ENCODE results near the gene DRD4. TPM values are rescaled to one million over a fixed set of nuclear protein-coding genes. Genes with fewer than 3 reads are reported as not detected.
"Not testable (repeated sequence)": the region's sequence is repeated elsewhere in the genome, so short reads cannot be mapped to it uniquely, and the experiment has no call there.

DRD4 gene
- polyA plus RNA-seq, 10 donors: 0.23 to 0.90 (median 0.73) TPM

DNA sequence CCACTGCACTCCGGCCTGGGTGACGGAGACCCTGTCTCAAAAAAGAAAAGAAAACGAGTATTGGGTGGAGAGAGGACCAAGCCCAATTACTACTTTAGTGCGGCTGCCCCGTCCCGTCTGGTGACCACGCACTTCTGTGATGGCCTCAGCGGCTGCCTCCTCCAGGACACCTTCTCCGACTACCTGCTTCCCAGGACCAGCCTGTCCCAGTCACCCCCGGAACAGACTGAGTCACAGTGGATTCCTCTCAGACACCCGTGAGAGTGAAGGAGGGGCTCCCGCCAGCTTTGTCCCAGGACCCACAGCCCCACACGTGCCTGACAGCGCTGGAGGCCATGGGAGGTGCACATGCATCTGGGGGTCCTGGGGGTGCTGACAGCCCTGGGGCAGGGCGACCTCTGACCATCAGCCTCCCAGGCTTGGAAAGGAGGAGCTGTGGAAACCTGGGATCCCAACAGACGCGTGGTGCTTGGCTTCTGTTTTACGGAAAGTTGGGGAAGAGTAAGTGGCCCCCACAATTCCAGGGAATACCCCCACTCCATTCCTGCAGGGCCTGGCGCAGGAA is 4.8 kb downstream of the DRD4 start:
- no peak for DNase-seq

DNA sequence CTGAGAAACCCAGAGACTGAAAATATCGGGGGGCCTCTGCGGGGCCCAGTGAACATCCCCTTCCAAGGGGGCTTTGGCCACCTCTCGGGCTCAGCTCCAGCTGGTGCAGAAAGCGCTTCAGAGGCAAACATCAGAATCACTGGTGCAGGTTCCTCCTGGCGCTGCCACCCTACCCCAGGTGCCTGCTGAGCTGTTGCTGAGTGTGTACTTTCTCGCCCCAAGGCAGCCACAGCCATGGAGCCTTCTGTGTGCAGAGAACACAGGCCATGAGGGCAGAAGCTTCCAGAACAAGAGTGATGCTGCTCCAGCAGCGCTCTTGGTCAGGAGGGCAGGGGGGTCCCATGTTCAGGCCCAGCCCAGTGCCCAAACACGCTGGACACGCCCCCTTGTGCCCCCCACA is 6.3 kb downstream of the DRD4 start:
- no peak for DNase-seq

DNA sequence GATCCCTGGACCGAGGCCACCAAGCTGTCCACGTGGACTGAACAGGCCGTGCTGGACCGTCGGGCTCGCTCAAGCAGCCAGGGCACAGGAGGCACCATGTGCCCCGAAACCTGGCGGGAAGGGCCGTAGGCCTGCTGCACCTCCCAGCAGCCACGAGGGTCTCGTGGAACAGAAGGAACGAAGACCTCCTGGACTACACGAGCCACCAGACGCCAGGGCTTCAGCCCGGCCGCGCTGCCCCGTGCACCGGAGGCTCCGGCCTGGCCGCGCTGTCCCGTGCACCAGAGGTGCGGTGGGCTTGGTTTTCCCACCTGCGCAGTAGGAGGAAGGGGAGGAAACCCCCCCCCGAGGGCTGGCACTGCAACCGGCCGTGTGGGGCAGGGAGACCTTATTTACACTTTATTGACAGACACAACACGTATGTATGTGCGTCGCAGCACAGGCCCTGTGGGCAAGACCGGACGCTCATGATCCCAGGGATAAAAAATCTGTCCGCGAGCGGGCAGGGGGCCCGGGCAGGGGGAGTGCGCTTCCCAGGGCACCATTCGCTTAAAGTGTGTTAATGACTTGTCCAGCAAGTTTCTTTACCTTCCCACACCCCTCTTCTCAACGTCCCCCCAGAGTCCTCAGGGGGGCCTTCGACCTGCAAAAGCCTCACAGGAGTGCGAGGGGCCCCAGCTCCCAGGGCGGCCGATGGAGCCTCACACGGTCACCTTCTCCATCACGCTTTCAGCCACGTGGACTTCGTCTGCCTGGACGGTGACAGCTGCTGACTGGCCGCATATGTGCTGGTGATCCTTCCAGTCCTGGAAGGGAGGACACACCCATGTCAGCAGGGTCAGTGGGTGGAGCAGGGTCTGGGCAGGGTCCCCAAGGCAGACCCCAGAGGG is 7.0 kb downstream of the DRD4 start:
- DNase-seq: no peak

DNA sequence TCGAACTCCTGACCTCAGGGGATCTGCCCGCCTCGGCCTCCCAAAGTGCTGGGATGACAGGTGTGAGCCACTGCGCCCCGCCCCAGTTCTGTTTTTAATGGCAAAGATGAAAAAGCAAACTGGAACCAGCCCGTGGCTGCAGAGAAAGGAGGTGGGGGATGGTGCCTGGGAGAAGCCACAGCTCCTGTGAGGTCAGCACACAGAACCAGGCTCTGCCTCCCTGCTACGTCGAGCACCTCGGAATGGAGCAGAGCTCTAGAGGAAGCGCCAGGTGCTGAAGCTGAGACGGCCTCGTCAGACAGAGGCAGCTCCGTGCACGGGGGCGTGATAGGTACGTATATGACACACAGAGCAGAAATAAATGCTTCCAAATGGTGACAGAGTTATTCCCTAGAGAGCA is 8.5 kb downstream of the DRD4 start:
- no peak for DNase-seq

DNA sequence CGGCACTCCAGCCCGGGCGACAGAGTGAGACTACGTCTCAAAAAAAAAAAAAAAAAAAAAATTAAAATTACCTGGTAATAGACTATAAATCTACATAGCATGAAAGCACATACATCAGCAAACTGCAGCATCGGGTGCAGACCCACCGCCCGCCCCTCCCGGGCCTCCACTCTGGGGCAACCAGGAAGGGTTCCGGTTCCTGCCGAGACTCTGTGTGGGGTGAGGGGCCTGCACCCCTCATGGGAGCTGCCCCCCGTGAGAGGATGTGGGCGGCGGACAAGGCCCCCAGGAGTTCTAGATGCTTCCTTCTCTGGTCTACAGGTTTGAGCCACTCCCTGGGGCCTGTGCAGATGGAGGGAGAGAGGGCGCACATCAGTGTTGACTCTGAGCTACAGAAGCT is 9.1 kb downstream of the DRD4 start:
- no peak for DNase-seq

DNA sequence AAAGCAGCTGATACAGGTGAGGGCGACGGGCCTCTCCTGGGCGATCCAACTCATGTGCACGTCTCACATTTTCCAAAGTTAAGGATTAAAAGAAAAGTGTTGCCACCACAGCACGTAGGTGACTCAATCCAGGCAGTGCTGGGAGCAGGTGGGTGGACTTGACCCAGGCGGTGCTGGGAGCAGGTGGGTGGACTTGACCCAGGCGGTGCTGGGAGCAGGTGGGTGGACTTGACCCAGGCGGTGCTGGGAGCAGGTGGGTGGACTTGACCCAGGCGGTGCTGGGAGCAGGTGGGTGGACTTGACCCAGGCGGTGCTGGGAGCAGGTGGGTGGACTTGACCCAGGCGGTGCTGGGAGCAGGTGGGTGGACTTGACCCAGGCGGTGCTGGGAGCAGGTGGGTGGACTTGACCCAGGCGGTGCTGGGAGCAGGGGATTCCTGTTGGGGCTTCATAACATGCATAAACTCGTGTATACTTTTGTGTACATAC is 10.6 kb downstream of the DRD4 start:
- DNase-seq: not testable (repeated sequence)

DNA sequence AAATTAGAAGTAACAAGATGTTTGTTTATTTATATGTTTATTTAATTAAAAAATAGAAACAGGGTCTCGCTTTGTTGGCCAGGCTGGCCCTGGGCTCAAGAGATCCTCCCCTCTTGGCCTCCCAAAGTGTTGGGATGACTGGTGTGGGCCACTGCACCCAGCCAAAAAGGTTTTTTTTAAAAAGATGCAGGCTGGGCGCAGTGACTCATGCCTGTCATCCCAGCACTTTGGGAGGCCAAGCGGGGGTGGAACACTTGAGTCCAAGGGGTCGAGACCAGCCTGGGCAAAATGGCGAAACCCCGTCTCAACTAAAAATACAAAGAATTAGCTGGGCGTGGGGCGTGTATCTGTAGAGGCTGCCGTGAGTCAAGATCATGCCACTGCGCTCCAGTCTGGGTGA is 13.4 kb downstream of the DRD4 start:
- no peak for DNase-seq

DNA sequence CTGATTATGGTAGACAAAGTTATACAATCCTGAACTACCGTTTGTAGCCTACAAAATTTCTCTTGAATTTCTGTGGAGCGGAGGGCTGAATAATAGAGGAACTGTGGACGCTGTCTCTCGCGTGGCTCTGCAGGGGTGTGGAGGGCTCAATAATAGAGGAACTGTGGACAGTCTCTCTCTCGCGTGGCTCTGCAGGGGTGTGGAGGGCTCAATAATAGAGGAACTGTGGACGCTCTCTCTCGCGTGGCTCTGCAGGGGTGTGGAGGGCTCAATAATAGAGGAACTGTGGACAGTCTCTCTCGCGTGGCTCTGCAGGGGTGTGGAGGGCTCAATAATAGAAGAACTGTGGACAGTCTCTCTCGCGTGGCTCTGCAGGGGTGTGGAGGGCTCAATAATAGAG is 16.1 kb downstream of the DRD4 start:
- not testable (repeated sequence) for DNase-seq

DNA sequence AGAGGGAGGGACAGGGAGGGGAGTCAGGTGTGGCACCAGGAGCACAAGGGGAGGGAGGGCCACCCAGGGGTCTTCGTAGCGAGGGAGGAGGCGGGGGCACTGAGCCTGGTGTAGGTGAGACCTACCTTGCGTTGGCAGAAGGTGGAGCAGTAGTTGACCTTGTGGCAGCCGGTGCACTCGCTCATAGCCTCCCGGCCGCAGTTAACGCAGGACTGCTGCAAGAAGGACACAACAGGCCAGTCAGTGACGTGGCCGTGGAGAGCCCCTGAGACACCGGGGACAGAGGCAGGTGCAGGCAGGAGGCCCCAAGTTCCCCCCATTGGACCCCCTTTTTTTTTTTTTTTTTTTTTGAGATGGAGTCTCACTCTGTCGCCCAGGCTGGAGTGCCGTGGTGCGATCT is 16.8 kb downstream of the DRD4 start:
- no peak for DNase-seq

DNA sequence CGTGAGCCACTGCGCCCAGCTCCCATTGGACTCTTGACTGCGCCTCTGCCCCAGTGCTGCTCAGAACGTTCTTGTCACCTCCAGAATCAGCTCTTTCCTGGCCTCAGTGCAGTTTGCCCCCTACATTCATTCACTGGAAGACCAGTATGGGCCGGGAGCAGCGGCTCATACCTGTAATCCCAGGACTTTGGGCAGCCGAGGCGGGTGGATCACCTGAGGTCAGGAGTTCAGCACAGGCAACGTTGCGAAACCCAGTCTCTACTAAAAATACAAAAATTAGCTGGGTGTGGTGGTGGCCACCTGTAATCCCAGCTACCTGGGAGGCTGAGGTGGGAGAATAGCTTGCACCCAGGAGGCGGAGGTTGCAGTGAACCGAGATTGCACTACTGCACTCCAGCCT is 17.4 kb downstream of the DRD4 start:
- not testable (repeated sequence) for DNase-seq

DNA sequence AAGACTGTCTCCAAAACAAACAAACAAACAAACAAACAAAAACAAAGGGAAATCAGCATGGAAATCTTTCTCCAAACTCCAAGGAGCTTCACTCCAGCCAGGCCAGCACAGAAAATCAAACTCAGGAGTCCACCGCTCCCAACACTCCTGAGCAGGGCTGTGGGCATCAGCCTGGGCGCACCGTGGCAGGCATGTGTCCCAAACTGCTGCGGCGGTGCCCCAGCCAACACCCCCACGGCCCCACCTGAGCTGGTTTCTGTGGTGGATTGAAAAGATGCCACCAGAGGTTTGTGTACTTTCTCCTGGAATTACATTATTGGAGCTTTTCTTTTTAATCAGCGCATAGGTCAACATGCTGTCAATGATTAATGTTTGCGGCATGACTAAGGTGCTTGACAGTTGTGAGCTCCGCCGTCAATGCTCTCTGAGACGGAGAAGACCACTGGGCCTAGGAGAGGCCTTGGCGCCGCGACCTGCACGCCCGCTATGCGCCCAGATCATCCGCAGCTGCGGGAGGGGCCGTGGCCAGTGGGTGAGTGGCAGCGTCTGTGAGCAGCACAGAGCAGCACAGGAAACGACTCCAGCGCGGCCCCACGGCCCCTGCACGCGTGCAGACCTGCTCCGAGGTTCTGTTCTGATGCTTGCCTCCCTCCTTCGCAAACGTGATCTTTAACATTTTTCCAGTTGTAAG is 18.1 kb downstream of the DRD4 start:
- no peak for DNase-seq

DNA sequence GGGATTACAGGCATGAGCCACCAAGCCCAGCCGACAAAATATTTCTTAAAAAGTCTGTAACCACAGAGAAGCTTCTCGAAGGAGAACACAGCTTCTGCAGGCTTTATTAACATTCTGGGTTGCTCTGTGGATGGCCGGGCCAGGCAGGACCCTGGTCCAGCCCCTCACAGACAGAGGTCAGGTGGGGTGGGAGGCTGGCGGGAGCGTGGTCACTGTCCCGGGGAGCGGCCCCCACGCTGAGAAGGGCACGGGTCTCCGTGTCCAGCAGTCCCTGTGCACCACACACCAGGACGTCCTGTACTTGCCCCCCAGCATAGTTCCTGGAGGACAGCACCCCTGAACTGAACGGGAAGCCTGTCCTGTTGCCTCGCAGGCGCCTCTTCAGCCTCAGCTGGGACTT is 19.4 kb downstream of the DRD4 start:
- DNase-seq: no peak

DNA sequence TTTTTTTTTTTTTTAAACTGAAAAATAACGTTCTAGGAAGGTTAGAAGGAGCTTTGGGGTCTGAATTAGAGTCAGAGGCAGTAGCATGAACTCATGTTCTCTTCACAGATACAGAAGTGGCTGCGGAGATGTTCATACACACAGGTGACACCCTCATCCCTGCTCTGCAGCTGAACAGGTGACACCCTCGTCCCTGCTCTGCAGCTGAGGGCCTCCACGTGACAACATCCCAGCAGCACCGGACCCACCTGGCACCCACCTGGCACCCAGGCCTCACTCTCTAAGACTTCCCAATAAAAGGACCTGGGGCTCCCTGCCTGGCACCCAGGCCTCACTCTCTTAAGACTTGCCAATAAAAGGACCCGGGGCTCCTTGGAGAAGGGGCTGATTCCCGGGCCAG is 19.8 kb downstream of the DRD4 start:
- no peak for DNase-seq

DNA sequence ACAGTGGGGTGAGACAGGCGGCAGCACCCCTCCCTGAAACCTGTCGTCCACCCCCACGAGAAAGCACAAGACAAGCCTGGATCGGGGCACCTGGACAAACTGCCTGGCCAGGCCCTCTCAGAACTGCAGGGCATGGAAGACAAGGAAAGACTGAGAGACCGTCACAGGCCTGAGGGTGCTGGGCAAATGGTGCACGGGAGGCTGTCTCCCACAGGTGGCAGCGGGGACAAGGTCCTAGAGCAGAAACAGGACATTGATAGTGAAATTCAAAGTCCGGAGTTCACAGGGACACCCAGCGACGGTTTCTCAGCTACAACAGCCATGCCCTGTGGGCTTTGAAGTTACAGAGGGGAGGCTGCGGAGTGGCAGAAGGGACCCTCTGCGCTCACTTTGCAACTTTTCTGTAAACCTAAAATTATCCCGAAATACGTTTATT is 20.6 kb downstream of the DRD4 start:
- no peak for DNase-seq

DNA sequence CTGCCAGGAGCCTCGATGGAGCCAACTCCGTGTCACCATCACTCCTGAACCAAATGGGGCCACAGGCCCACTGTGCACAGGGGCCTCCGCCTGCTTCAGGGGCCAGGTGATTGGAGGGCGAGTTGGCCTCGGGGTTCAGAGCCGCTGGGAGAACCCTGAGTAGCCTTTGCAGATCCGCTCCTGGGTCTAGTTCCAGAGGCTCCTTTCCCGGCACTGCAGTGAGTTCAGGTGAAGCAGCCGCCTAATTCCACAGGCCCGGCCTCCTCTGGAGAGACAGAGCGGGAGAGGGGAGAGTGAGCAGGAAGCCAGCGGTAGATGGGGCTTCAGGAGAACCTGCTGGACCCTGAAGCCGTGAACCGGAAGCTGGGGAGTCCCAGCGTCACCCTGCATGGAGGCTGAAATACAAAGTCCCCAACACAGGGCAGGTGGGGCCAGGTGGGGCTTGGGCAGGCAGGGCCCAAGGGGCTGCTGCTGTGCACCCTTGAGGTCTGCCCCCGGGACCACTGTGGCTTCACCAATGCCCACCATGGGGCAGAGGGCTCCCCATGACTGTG is 22.5 kb downstream of the DRD4 start:
- no peak for DNase-seq

DNA sequence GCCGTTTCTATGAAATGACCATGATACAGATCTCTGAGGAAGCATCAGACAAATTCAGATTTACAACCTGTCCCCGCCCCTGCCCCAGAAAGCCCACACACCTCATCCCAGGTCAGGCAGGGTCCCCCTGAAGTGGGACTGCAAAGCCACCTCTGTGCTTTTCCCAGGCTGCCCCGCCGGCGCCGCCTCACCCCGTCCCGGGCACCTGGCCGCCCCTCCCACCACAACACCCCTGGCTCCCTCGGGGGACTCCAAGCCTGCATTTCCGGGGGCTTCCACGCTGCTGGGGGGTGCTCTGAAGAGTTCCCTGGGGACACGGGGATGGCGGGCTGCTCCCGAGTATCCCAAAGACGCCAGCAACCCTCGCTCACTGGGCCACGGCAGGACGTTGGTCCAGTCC is 23.2 kb downstream of the DRD4 start:
- no peak for DNase-seq

DNA sequence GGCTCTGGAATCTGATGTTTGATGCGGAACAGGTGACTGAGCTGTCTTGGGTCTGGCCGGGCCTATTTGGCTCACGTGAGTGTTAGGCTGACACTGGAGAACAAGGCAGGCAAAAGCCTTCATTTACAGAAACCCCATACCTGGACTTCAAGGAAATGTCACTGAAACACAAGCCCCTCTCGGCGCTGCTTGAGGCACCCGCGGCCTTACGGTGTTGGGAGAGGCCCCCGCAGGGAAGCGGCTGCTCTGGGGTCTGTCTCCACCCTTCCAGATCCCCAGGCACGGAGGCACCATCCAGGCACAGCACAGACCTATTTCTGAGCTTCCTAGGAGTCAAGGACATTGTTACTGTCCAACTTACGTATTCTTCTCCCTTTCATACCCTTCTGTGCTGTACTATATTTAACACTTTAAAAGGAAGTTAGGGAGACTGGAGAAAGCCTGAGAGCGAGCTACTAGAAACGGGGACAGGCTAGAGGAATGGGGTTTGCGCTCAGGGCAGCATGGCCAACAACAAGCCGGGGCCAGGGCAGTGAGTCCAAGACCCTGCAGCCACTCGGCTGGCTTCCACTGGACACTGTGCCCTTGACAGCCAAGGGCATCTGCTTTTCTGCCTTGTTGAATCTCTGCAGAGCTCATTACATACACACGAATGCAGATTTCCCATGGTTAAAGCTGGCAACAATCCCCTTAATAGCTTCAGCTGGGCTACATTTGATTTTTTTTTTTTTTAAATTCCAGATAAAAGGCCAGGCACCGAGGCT is 23.8 kb downstream of the DRD4 start:
- no peak for DNase-seq

DNA sequence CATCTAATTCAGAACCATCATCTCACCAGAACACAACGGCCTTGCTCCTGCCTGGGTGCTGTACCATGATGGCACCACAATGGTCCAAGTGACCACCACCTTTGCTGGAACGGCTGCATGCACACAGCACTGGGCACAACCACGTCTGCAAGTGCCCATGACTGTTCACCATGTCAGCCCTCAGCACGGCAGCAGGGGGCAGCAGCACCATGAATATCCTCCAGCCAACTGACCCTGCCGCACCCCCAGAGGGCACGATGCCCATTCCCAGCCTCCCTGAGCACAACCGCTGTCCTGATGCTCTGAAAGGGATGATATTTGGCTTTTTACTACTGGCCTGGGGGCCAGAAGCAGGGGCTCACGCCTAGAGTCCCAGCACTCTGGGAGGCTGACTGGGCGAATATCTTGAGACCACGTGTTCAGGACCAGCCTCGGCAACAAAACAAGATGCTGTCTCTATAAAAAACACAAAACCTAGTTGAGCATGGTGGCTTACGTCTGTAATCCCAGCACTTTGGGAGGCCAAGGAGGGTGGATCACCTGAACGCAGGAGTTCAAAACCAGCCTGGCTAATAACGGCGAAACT is 25.7 kb downstream of the DRD4 start:
- DNase-seq: peak in 2 of 3 donors; percentile 11 to 59

DNA sequence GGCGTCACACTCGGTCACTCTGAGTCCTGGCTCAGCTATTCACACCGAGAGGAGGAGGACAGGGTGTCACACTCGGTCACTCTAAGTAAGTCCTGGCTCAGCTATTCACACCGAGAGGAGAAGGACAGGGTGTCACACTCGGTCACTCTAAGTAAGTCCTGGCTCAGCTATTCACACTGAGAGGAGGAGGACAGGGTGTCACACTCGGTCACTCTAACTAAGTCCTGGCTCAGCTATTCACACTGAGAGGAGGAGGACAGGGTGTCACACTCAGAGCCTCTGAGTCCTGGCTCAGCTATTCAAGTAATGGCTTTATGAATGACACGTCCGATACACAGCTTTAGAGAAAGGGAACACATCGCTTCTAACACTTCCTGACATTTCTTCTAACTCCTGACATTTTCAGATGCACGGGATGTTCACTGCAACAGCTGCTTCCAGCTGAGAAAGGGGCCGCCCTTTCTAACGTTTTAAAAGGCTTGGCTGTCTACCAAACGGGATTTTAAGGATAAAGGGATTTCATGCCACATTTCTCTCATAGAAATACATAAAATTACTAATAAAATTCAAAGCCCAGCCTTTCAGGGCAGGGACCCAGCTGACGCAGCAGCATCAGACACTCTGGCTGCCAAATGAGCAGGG is 28.1 kb downstream of the DRD4 start:
- DNase-seq: peak; percentile 40 to 76 (median 49)

DNA sequence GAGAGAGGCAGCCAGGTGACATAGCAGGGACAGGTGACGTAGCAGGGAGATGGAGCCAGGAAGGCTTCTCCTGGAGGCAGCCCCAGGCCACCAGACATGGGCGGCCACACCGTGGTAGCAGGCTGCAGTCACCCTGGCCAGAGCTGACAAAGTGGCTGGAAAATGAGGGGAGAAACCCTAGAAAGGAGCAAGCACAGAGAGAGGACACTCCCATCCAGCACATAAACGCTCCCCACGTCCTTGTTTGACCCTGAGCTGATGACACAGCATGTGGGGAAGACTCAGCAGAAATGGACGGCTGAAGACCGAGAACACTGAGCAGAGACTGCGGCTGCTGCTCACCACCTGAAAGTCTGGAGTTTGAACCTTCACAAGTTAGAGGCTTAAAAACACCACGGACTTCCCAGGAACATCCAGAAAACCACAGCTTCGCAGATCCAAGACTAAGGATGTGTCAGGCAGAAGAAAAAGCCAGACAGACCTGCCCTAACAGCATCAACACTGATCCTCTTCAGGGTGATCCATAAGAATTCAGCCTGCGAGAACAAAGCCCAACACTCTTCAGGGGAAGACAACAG is 28.7 kb downstream of the DRD4 start:
- peak in 1 of 3 donors; percentile 19 for DNase-seq
